BLaER1 treated with 17β-estradiol and CSF1 and Interleukin-3, amounts not matched to agents 10 nM and 100 nM (cell line): ENCODE measurements around the gene SLC35F3.
"Not testable (repeated sequence)": the region's sequence is repeated elsewhere in the genome, so short reads cannot be mapped to it uniquely, and the experiment has no call there.

Experiments used
- H3K27ac ChIP-seq, 11 experiments: shearing (Covaris generic); formaldehyde crosslinking; 2 replicates each; pipeline ENCODE4 v1.8.1; 2022
- H3K27me3 ChIP-seq, 11 experiments: shearing (Covaris generic); formaldehyde crosslinking; 2 replicates each; pipeline ENCODE4 v1.8.1; 2022
- H3K36me3 ChIP-seq, 11 experiments: shearing (Covaris generic); formaldehyde crosslinking; 2 replicates each; pipeline ENCODE4 v1.8.1; 2022
- H3K4me1 ChIP-seq, 10 experiments: shearing (Covaris generic); formaldehyde crosslinking; 2 replicates each; pipeline ENCODE4 v1.8.1; 2022
- H3K4me2 ChIP-seq, 11 experiments: shearing (Covaris generic); formaldehyde crosslinking; 2 replicates each; pipeline ENCODE4 v1.8.1; 2022
- H3K4me3 ChIP-seq, 10 experiments: shearing (Covaris generic); formaldehyde crosslinking; 2 replicates each; pipeline ENCODE4 v1.8.1; 2022
- H3K9ac ChIP-seq, 11 experiments: shearing (Covaris generic); formaldehyde crosslinking; 2 replicates each; pipeline ENCODE4 v1.8.1; 2022
- H3K9me3 ChIP-seq, 11 experiments: shearing (Covaris generic); formaldehyde crosslinking; replicated peaks in 1 of 11; 2 replicates each; pipeline ENCODE4 v1.8.1; 2022
- H4K20me1 ChIP-seq, 11 experiments: shearing (Covaris generic); formaldehyde crosslinking; 2 replicates each; pipeline ENCODE4 v1.8.1; 2022
- Cebpa-rat ChIP-seq, 11 experiments: shearing (Covaris generic); IDR thresholded peaks; 2 replicates each; pipeline ENCODE4 v1.8.1; 2022

Gene SLC35F3

DNA sequence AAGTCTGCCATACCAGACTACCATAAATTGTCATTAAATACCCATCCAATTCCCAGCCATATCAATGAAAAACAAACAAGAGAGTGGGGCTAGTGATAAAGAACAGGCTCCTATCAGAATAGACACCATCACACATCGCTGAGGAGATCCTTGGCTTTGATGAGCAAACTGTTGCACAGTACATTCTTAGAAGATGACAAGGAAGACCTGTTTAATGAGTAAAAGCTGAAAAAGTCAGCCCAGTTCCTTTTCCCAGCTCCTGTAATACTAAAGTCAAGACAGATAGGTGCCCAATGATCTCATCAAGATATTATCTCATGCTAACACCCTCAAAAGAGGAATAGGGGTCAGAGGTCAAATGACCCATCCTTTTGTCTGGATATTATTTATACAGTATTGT lies 304.3 kb downstream of the SLC35F3 start:
- Histone ChIP-seq H3K9me3 (peaks cover 14 to 49% (median 24%) of the 10 kb centered on the region in 11 experiments; a peak in 21 of 22 replicates), H3K27me3 (peaks cover 0 to 13% (median 12%) of the 10 kb centered on the region in 11 experiments; a peak in 18 of 22 replicates), H3K4me3 (no peak overlapping the region), H3K9ac (no peak overlapping the region), H4K20me1 (no peaks in the 10 kb centered on the region), H3K4me1 (peaks cover 2 to 11% (median 7%) of the 10 kb centered on the region in 10 experiments; a peak in 17 of 20 replicates), H3K27ac (no peak overlapping the region), H3K36me3 (no peaks in the 10 kb centered on the region), H3K4me2 (no peak overlapping the region)
- no peak for TF ChIP-seq Cebpa-rat (IDR thresholded peaks at IDR 0.05)

DNA sequence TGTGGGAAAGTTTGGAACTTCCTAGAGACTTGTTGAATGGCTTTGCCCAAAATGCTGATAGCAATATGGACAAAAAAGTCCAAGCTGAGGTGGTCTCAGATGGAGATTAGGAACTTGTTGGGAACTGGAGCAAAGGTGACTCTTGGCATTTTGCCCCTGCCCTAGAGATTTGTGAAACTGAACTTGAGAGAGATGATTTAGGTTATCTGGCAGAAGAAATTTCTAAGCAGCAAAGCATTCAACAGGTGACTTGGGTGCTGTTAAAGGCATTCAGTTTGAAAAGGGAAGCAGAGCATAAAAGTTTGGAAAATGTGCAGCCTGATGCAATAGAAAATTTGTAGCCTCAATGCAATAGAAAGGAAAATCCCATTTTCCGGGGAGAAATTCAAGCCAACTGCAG lies 306.0 kb downstream of the SLC35F3 start:
- H3K9me3 ChIP-seq: peaks cover 14 to 49% (median 24%) of the 10 kb centered on the region in 11 experiments; a peak in 21 of 22 replicates
- H3K4me3 ChIP-seq, H3K4me2 ChIP-seq, H3K9ac ChIP-seq, H3K27ac ChIP-seq, H3K36me3 ChIP-seq: not testable (repeated sequence)
- peaks cover 14 to 29% (median 28%) of the 10 kb centered on the region in 11 experiments for H3K27me3 ChIP-seq
- peaks cover 17 to 24% (median 21%) of the 10 kb centered on the region in 10 experiments; a peak in 19 of 20 replicates for H3K4me1 ChIP-seq
- peaks cover 0 to 11% (median 4%) of the 10 kb centered on the region in 11 experiments; a peak in 5 of 22 replicates for H4K20me1 ChIP-seq

DNA sequence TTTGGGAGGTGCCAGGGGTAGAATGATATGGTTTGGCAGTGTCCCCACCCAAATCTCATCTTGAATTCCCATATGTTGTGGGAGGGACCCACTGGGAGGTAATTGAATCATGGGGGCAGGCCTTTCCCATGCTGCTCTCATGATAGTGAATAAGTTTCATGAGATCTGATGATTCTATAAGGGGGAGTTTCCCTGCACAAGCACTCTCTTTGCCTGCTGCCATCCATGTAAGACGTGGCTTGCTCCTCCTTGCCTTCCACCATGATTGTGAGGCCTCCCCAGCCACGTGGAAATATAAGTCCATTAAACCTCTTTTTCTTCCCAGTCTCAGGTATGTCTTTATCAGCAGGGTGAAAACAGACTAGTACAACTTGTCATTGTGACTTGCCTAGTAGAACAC lies 307.4 kb downstream of the SLC35F3 start:
- not testable (repeated sequence) for H3K4me3 ChIP-seq, H3K27ac ChIP-seq, H3K9ac ChIP-seq, H3K4me2 ChIP-seq, H3K36me3 ChIP-seq
- Histone ChIP-seq H4K20me1 (peaks cover 0 to 11% (median 4%) of the 10 kb centered on the region in 11 experiments; a peak in 5 of 22 replicates), H3K27me3 (peaks cover 28 to 44% (median 42%) of the 10 kb centered on the region in 11 experiments), H3K4me1 (peaks cover 18 to 35% (median 28%) of the 10 kb centered on the region in 10 experiments), H3K9me3 (peaks cover 9 to 46% (median 22%) of the 10 kb centered on the region in 11 experiments; a peak in 21 of 22 replicates)

DNA sequence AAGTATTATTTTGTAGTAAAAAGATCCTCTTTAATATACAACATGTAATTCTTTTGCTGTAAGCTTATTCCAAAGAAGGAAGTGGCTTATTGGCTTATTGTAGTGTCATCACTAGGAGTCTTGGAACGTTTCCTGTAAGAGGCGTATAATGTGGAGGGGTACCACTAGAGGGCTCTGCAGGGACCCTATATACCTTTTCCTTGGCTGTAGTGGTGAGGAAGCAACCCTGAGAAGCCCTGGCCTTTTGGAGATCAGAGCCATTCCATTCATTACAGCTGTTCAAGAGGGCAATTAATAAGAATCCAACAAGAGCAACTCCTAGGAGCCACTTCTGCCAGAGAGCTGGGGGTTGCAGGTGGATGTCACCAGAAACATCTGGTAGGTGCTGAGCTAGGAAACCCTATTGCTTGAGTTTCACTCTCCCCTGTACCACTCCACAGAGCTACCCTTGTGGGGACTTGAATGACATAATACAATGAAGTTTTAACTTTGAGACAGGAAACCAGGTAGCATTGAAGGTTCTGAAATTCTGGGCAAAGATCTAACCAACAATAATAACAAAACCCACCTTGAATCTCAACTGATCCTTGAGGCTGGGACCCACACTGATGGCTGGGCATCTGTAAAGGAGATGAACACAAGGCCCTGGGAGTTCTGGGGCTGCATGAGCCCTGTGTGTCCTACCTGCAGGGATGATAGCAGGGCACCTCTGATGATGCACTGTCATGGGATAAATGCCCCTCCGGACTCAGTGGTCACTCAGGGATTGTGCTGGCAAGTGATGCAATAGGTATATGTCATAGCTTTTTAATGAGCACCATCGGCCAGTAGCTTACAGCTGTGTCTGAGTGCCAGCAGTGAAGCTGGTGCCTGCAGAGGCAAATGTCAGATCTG lies 308.5 kb downstream of the SLC35F3 start:
- peaks cover 31 to 52% (median 44%) of the 10 kb centered on the region in 11 experiments for H3K27me3 ChIP-seq
- H3K27ac ChIP-seq: no peak overlapping the region
- no peak for TF ChIP-seq Cebpa-rat (IDR thresholded peaks at IDR 0.05)
- H3K9ac ChIP-seq: no peak overlapping the region
- peak overlapping the region in 5 of 10 experiments; percentile 55 to 72 (median 62); a peak in 4 of 20 replicates for H3K4me3 ChIP-seq
- peaks cover 0 to 11% (median 4%) of the 10 kb centered on the region in 11 experiments; a peak in 5 of 22 replicates for H4K20me1 ChIP-seq
- no peaks in the 10 kb centered on the region for H3K36me3 ChIP-seq
- peaks cover 18 to 35% (median 30%) of the 10 kb centered on the region in 10 experiments for H3K4me1 ChIP-seq
- H3K9me3 ChIP-seq: peaks cover 0 to 34% (median 17%) of the 10 kb centered on the region in 11 experiments; a peak in 18 of 22 replicates
- peak overlapping the region; percentile 75 to 100 (median 98); a peak in 20 of 22 replicates for H3K4me2 ChIP-seq

DNA sequence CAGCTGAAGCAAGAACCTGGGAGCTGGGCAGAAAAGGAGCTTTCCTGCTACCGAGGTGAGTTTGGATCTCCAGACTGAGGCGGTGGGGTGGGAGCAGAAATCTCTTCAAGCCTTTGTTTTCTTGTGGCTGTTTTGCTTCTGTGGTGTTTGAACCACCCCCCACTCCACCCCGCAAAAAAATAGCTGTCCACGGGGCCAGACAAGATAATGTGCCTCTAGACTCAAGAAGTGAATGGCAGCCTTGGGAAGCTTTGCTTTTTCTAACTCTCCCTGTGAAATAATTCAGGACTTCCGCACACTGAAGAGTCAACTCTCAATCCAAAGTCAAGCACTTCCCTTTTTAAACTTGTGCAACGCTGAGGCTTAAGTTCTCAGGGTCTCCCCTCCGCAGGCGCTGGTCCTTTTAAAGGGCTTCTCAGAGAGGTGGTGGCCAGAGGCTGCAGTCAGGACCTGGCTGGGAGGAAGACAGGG lies 309.2 kb downstream of the SLC35F3 start:
- Histone ChIP-seq H3K4me3 (peak overlapping the region; percentile 55 to 72 (median 61)), H3K4me1 (peaks cover 18 to 35% (median 30%) of the 10 kb centered on the region in 10 experiments), H3K27ac (peak overlapping the region in 1 of 11 experiments; percentile 21; a peak in 2 of 22 replicates), H3K9me3 (peaks cover 0 to 28% (median 17%) of the 10 kb centered on the region in 11 experiments; a peak in 18 of 22 replicates), H3K9ac (peak overlapping the region in 9 of 11 experiments; percentile 42 to 65 (median 54); a peak in 15 of 22 replicates), H3K4me2 (peak overlapping the region; percentile 75 to 100 (median 98)), H4K20me1 (peaks cover 0 to 11% (median 4%) of the 10 kb centered on the region in 11 experiments; a peak in 5 of 22 replicates), H3K36me3 (no peaks in the 10 kb centered on the region), H3K27me3 (peaks cover 31 to 52% (median 44%) of the 10 kb centered on the region in 11 experiments)
- 0 out of 22 replicates have a peak, but pooled peaks of 1 of the 11 experiments have one; percentile 7 for TF ChIP-seq Cebpa-rat (IDR thresholded peaks at IDR 0.05)

DNA sequence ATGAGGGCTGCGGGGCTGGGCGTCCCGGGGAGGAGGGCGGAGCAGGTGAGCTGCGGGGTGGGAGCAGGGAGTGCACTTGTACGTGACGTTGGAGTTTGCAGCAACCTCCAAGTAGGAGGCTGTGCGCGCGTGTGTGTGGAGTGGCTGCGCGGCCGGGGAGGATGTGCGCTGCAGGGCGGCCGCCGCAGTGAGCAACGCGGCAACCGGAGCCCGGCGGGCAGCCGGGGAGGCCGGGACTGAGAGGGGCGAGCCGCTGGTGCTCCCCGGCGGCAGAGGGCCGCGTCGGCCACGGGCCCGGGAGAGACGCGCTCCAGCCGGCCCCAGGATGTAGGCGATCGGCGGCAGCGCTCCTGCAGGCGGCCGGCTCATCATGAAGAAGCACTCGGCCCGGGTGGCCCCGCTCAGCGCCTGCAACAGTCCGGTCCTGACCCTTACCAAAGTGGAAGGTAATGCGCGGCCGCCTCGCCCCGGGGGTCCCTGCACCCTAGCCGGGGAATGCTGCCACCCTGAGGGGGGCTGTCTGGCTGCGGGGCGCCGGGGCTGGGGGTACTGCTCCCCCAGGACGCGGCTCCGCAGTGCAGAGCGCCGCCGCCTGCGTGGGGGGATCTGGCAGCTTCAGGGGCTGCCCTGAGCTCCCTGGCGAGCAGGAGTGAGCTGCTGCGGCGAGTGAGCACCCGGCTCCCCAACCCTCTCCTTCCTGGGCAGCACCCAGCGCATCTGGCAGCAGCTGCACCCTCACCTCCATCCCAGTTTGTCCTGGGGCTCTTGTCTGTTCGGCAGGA lies 309.8 kb downstream of the SLC35F3 start:
- Histone ChIP-seq H3K4me3 (peak overlapping the region; percentile 55 to 72 (median 61)), H3K9me3 (peaks cover 0 to 28% (median 17%) of the 10 kb centered on the region in 11 experiments; a peak in 17 of 22 replicates), H3K27me3 (peaks cover 31 to 52% (median 44%) of the 10 kb centered on the region in 11 experiments), H3K4me2 (peak overlapping the region; percentile 75 to 100 (median 98)), H3K9ac (peak overlapping the region; percentile 4 to 65 (median 54); a peak in 18 of 22 replicates), H3K27ac (peak overlapping the region in 1 of 11 experiments; percentile 21; a peak in 2 of 22 replicates), H4K20me1 (peaks cover 0 to 11% (median 4%) of the 10 kb centered on the region in 11 experiments; a peak in 5 of 22 replicates), H3K36me3 (no peaks in the 10 kb centered on the region), H3K4me1 (peaks cover 18 to 35% (median 30%) of the 10 kb centered on the region in 10 experiments)
- TF ChIP-seq Cebpa-rat (IDR thresholded peaks at IDR 0.05): no peak

DNA sequence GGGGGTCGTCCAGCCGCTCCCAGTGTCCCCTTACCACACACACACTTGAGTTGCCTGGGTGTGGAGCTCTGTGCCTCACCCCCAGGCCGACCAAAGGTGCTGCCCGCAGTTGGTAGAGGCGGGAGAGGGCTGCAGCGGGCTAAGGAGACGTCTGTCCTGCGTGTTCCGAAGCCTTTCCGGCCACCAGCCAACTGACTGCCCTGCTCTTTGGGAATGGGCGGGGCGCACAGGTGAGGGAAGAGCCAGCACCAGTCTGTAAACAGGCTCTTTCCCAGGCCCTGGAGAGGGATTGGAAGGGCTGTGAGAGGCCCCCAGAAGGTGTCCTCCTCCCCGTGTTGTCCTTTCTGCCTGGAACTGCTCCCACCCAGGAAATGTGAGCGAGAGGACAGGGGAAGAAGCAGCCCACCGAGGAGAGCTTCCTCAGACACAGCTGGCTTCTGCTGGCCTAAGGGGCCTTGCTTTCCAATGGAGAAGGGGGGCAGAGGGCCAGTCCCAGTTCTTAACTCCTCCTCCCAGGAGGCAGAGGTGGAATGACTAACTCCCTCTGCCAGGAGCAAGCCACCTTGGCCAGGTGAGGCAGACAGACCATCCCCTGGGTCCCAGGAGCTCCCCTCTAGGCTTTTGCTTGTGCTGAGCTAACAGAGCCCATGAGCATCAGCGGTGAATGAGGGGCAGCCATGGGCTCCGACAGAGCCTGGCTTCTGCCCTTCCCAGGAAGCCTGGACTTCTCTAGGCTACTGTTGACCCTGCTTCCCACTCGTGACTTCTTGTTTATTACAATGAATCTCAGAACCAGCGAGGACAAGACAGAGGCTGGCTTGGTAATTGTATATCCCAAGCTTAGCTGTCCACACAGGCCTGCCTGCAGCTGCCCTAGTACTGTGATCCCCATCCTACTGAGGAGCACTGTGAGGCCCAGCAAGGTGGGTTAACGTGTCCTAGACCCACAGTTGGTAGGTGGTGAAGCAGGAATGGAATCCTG lies 310.7 kb downstream of the SLC35F3 start:
- peaks cover 0 to 11% (median 4%) of the 10 kb centered on the region in 11 experiments; a peak in 5 of 22 replicates for H4K20me1 ChIP-seq
- H3K4me3 ChIP-seq: peak overlapping the region; percentile 55 to 72 (median 61)
- H3K9ac ChIP-seq: peak overlapping the region in 8 of 11 experiments; percentile 4 to 62 (median 50); a peak in 10 of 22 replicates
- peaks cover 18 to 35% (median 30%) of the 10 kb centered on the region in 10 experiments for H3K4me1 ChIP-seq
- H3K27ac ChIP-seq: no peak overlapping the region
- no peaks in the 10 kb centered on the region for H3K36me3 ChIP-seq
- peaks cover 31 to 52% (median 44%) of the 10 kb centered on the region in 11 experiments for H3K27me3 ChIP-seq
- H3K4me2 ChIP-seq: peak overlapping the region; percentile 75 to 100 (median 98)
- peaks cover 0 to 21% (median 15%) of the 10 kb centered on the region in 11 experiments; a peak in 15 of 22 replicates for H3K9me3 ChIP-seq
- no peak for TF ChIP-seq Cebpa-rat (IDR thresholded peaks at IDR 0.05)
